Suprapubic skin (tissue), 4 donors: Measurements from ENCODE around the gene GPC5.

Experiments used
- CTCF ChIP-seq, 2 donors: fragments of 200-600 bp in 1 of 2; fragments of 450-650 bp in 1 of 2; sonication (generic) in 1 of 2; IDR thresholded peaks; one replicate each; pipeline ENCODE4 v1.5.1; 2016 to 2019; ENCODE audit warnings: antibody characterized with exemption in 2 of 2, mild to moderate bottlenecking in 1 of 2, moderate library complexity in 1 of 2
- POLR2A ChIP-seq, 2 donors: fragments of 450-650 bp; IDR thresholded peaks; one replicate each; pipeline ENCODE4 v1.6.1; 2017; ENCODE audit warnings: antibody characterized with exemption in 2 of 2, mild to moderate bottlenecking in 2 of 2, moderate library complexity in 2 of 2
- POLR2AphosphoS5 ChIP-seq, 3 donors: sonication (generic); formaldehyde crosslinking; IDR thresholded peaks; one replicate each; pipeline ENCODE4 v1.6.1; 2017; ENCODE audit warnings: antibody characterized with exemption in 3 of 3

- no peak for TF ChIP-seq POLR2AphosphoS5 (IDR thresholded peaks at IDR 0.05)
- no peak for TF ChIP-seq CTCF (IDR thresholded peaks at IDR 0.05)
- no peak for TF ChIP-seq POLR2A (IDR thresholded peaks at IDR 0.05)
Observed at GRCh38 chr13:92823059-92823458, 1424.6 kb downstream of the GPC5 start.
